ENCODE measurements around the gene PLCD1.

PLCD1 gene

GRCh38 chr3:37964146-37964545 lies 65.3 kb downstream of the PLCD1 start:
- DNase-seq (ENCODE audit: low spot score), result no peak

GRCh38 chr3:37963635-37964034 lies 65.8 kb downstream of the PLCD1 start:
- no peak for DNase-seq (ENCODE audit: low spot score)

GRCh38 chr3:37963016-37963415 lies 66.4 kb downstream of the PLCD1 start:
- no peak for DNase-seq (ENCODE audit: low spot score)

- DNase-seq (ENCODE audit: low spot score), result no peak
Measured at GRCh38 chr3:37961622-37962431, 67.6 kb downstream of the PLCD1 start.

- no peak for DNase-seq (ENCODE audit: low spot score)
Measured at GRCh38 chr3:37957539-37957936, 71.9 kb downstream of the PLCD1 start.

All from Ammon's horn (tissue), 1 donor.